ENCODE measurements around the gene DSCAML1. TPM values are rescaled to one million over a fixed set of nuclear protein-coding genes. Genes with fewer than 3 reads are reported as not detected.

Gene DSCAML1
- total RNA-seq, 1 experiment from 2014 or later: 0.03 TPM

- no peak for DNase-seq (ENCODE audit: low read depth in 1 of 2, low spot score in 2 of 2)
- no peak overlapping the region for H3K4me3 ChIP-seq
- H3K9me3 ChIP-seq (replicated peaks): no peaks in the 10 kb centered on the region
- H3K36me3 ChIP-seq: no peaks in the 10 kb centered on the region
- H3K27ac ChIP-seq: no peak overlapping the region
- no peaks in the 10 kb centered on the region for H3K4me1 ChIP-seq (replicated peaks)
- H3K27me3 ChIP-seq (replicated peaks): no peaks in the 10 kb centered on the region
Observed at GRCh38 chr11:117836077-117836960, 39.3 kb upstream of the DSCAML1 start.

- no peak overlapping the region for H3K4me3 ChIP-seq
- no peaks in the 10 kb centered on the region for H3K4me1 ChIP-seq (replicated peaks)
- DNase-seq (ENCODE audit: low read depth in 1 of 2, low spot score in 2 of 2): no peak
- H3K9me3 ChIP-seq (replicated peaks): no peaks in the 10 kb centered on the region
- H3K27me3 ChIP-seq (replicated peaks): no peaks in the 10 kb centered on the region
- H3K27ac ChIP-seq: no peak overlapping the region
- H3K36me3 ChIP-seq: no peaks in the 10 kb centered on the region
Observed at GRCh38 chr11:117835576-117835975, 38.6 kb upstream of the DSCAML1 start.

- H3K4me1 ChIP-seq (replicated peaks): no peaks in the 10 kb centered on the region
- no peak overlapping the region for H3K4me3 ChIP-seq
- no peak overlapping the region for H3K27ac ChIP-seq
- H3K27me3 ChIP-seq (replicated peaks): no peaks in the 10 kb centered on the region
- H3K36me3 ChIP-seq: no peaks in the 10 kb centered on the region
- DNase-seq (ENCODE audit: low read depth in 1 of 2, low spot score in 2 of 2): no peak
- no peaks in the 10 kb centered on the region for H3K9me3 ChIP-seq (replicated peaks)
Observed at GRCh38 chr11:117834838-117835443, 37.9 kb upstream of the DSCAML1 start.

GRCh38 chr11:117834068-117834810, 37.2 kb upstream of the DSCAML1 start:
- no peaks in the 10 kb centered on the region for H3K36me3 ChIP-seq
- no peaks in the 10 kb centered on the region for H3K27me3 ChIP-seq (replicated peaks)
- no peaks in the 10 kb centered on the region for H3K9me3 ChIP-seq (replicated peaks)
- H3K4me1 ChIP-seq (replicated peaks): no peaks in the 10 kb centered on the region
- DNase-seq (ENCODE audit: low read depth in 1 of 2, low spot score in 2 of 2): no peak
- H3K27ac ChIP-seq: no peak overlapping the region
- H3K4me3 ChIP-seq: no peak overlapping the region

GRCh38 chr11:117833401-117833891, 36.4 kb upstream of the DSCAML1 start:
- Histone ChIP-seq H3K4me3 (no peak overlapping the region), H3K27ac (no peak overlapping the region), H3K4me1 (replicated peaks) (no peaks in the 10 kb centered on the region), H3K36me3 (no peaks in the 10 kb centered on the region), H3K9me3 (replicated peaks) (no peaks in the 10 kb centered on the region), H3K27me3 (replicated peaks) (no peaks in the 10 kb centered on the region)
- DNase-seq (ENCODE audit: low read depth in 1 of 2, low spot score in 2 of 2): no peak

- H3K4me1 ChIP-seq (replicated peaks): no peaks in the 10 kb centered on the region
- no peak overlapping the region for H3K4me3 ChIP-seq
- no peaks in the 10 kb centered on the region for H3K27me3 ChIP-seq (replicated peaks)
- no peaks in the 10 kb centered on the region for H3K9me3 ChIP-seq (replicated peaks)
- H3K36me3 ChIP-seq: no peaks in the 10 kb centered on the region
- no peak for DNase-seq (ENCODE audit: low read depth in 1 of 2, low spot score in 2 of 2)
- no peak overlapping the region for H3K27ac ChIP-seq
Observed at GRCh38 chr11:117832511-117832910, 35.5 kb upstream of the DSCAML1 start.

GRCh38 chr11:117831661-117832415, 34.8 kb upstream of the DSCAML1 start:
- Histone ChIP-seq H3K27me3 (replicated peaks) (no peaks in the 10 kb centered on the region), H3K9me3 (replicated peaks) (no peaks in the 10 kb centered on the region)

GRCh38 chr11:117830674-117831351, 33.8 kb upstream of the DSCAML1 start:
- no peaks in the 10 kb centered on the region for H3K36me3 ChIP-seq

More at GRCh38 chr11:117831661-117832415, 34.8 kb upstream of the DSCAML1 start:
- Histone ChIP-seq H3K4me3 (no peak overlapping the region), H3K36me3 (no peaks in the 10 kb centered on the region), H3K4me1 (replicated peaks) (no peaks in the 10 kb centered on the region), H3K27ac (no peak overlapping the region)
- DNase-seq (ENCODE audit: low read depth in 1 of 2, low spot score in 2 of 2): no peak

GRCh38 chr11:117830072-117830471, 33.1 kb upstream of the DSCAML1 start:
- Histone ChIP-seq H3K27me3 (replicated peaks) (no peaks in the 10 kb centered on the region), H3K4me1 (replicated peaks) (no peaks in the 10 kb centered on the region), H3K9me3 (replicated peaks) (no peaks in the 10 kb centered on the region), H3K36me3 (no peaks in the 10 kb centered on the region), H3K27ac (no peak overlapping the region), H3K4me3 (no peak overlapping the region)
- DNase-seq (ENCODE audit: low read depth in 1 of 2, low spot score in 2 of 2): no peak

More at GRCh38 chr11:117830674-117831351, 33.8 kb upstream of the DSCAML1 start:
- Histone ChIP-seq H3K9me3 (replicated peaks) (no peaks in the 10 kb centered on the region), H3K4me3 (no peak overlapping the region), H3K27ac (no peak overlapping the region), H3K4me1 (replicated peaks) (no peaks in the 10 kb centered on the region), H3K27me3 (replicated peaks) (no peaks in the 10 kb centered on the region)
- no peak for DNase-seq (ENCODE audit: low read depth in 1 of 2, low spot score in 2 of 2)

GRCh38 chr11:117829369-117829725, 32.3 kb upstream of the DSCAML1 start:
- H3K9me3 ChIP-seq (replicated peaks): no peaks in the 10 kb centered on the region
- no peaks in the 10 kb centered on the region for H3K36me3 ChIP-seq
- DNase-seq (ENCODE audit: low read depth in 1 of 2, low spot score in 2 of 2): no peak
- H3K27ac ChIP-seq: no peak overlapping the region
- H3K4me1 ChIP-seq (replicated peaks): no peaks in the 10 kb centered on the region
- no peaks in the 10 kb centered on the region for H3K27me3 ChIP-seq (replicated peaks)
- no peak overlapping the region for H3K4me3 ChIP-seq

GRCh38 chr11:117828611-117829368, 31.8 kb upstream of the DSCAML1 start:
- Histone ChIP-seq H3K4me3 (no peak overlapping the region), H3K4me1 (replicated peaks) (no peaks in the 10 kb centered on the region), H3K27me3 (replicated peaks) (no peaks in the 10 kb centered on the region), H3K27ac (no peak overlapping the region), H3K36me3 (no peaks in the 10 kb centered on the region), H3K9me3 (replicated peaks) (no peaks in the 10 kb centered on the region)
- peak in 1 of 2 experiments; percentile 6 for DNase-seq (ENCODE audit: low read depth in 1 of 2, low spot score in 2 of 2)
